Psoas muscle (tissue), 8 donors: ENCODE measurements around the gene SH2D3C. TPM values are rescaled to one million over a fixed set of nuclear protein-coding genes. Genes with fewer than 3 reads are reported as not detected.

Experiments used
- ATAC-seq, 4 donors: fragments of 200-7000 bp; cut with Tn5 transposase; one replicate each; pipeline ENCODE4 v1.9.1; 2020; ENCODE audit warnings: moderate library complexity in 3 of 4, mild to moderate bottlenecking in 2 of 4
- DNase-seq, 2 donors: peaks; one replicate each; pipeline ENCODE4 v3.0.0-alpha.2; 2020
- H3K27ac ChIP-seq: fragments of 200-600 bp; one replicate; pipeline ENCODE4 v1.8.0; 2022
- H3K27me3 ChIP-seq, 3 donors: fragments of 200-600 bp in 1 of 3; one replicate each; pipeline versions ENCODE4 v1.6.1 to v1.8.0; 2013 to 2022; ENCODE audit warnings: low read length in 2 of 3, mild to moderate bottlenecking in 2 of 3, moderate library complexity in 1 of 3; ENCODE audit not compliant: insufficient read depth in 3 of 3
- H3K36me3 ChIP-seq, 2 donors: fragments of 200-600 bp in 1 of 2; one replicate each; pipeline versions ENCODE4 v1.6.1 to v1.8.0; 2013 to 2022; ENCODE audit warnings: low read depth in 1 of 2, mild to moderate bottlenecking in 1 of 2, moderate library complexity in 1 of 2; ENCODE audit not compliant: insufficient read depth in 1 of 2
- H3K4me1 ChIP-seq: fragments of 200-600 bp; one replicate; pipeline ENCODE4 v1.8.0; 2022
- H3K4me3 ChIP-seq: fragments of 200-600 bp; one replicate; pipeline ENCODE4 v1.8.0; 2022; ENCODE audit warnings: mild to moderate bottlenecking
- H3K9me3 ChIP-seq: fragments of 200-600 bp; one replicate; pipeline ENCODE4 v1.8.0; 2022
- CTCF ChIP-seq: fragments of 200-600 bp; IDR thresholded peaks from one replicate; pipeline ENCODE4 v1.8.0; 2022; ENCODE audit warnings: antibody characterized with exemption
- WGBS, 3 donors: extraction: QIAGEN DNeasy Blood & Tissue Kit; methylation state at CpG; one replicate each; pipeline versions ENCODE4 v1.1.6 to v1.1.7; 2013; 5-methylcytosine and 5-hydroxymethylcytosine counted together
- intact Hi-C, 2 donors: fragments of 100-400 bp; cut with DNase I; formaldehyde crosslinking; loops; one replicate each; pipeline versions ENCODE4 v1.11.0 to v1.14.2; 2022
- polyA plus RNA-seq, 3 donors: library from polyadenylated mRNA; stranded (reverse); fragments of 200-250 nt; gene quantifications; one replicate each; pipeline ENCODE4 v1.2.3, GENCODE V29; 2013
- total RNA-seq, 4 donors: library from RNA; stranded (reverse); fragmentation: NEBNext Ultra II Directional in 2 of 4; extraction: Animal tissue kit (Norgen Biotek cat#: 25700) in 2 of 4; gene quantifications; one replicate each; pipeline versions ENCODE4 v1.2.1 to v1.2.4, GENCODE V29; 2021 to 2023
- donor health status: healthy with polysubstance abuse.
- donor health status: DM: no; HTN: no; CAD: no; lungs with moderate emphysema.
- donor health status: Bipolar disorder and iron deficiency.
- donor health status: healthy.
- donor health status: DM: yes; HTN: yes; CAD: no.
- donor health status: DM: no; HTN: no; CAD: no.
- donor health status: DM: no; HTN: no; CAD: no.
- donor health status: DM: yes; HTN: yes; CAD: no.

SH2D3C gene
- total and polyA plus RNA-seq, 7 donors = 5.3 to 12.0 (median 10.0) TPM

- WGBS, 3 donors = 53 to 70% (median 61%) methylated on average over 14 of the region's 14 CpGs
- H3K27ac ChIP-seq = no peak overlapping the region
- H3K9me3 ChIP-seq = no peaks in the 10 kb centered on the region
- H3K27me3 ChIP-seq = no peaks in the 10 kb centered on the region
- DNase-seq (no peak), ATAC-seq (peak in 3 of 4 donors; percentile 21 to 33 (median 29))
- no peak overlapping the region for H3K4me3 ChIP-seq
- TF ChIP-seq CTCF = no peak
- H3K36me3 ChIP-seq = peaks cover 2 to 40% of the 10 kb centered on the region in 2 donors
- intact Hi-C loops = no loop called here
- H3K4me1 ChIP-seq = peaks cover 20% of the 10 kb centered on the region
These were observed 15.7 kb upstream of the SH2D3C start for GRCh38 chr9:127794001-127794791.

- H3K36me3 ChIP-seq = peaks cover 6 to 50% of the 10 kb centered on the region in 2 donors
- ATAC-seq = no peak
- WGBS, 3 donors = 51 to 68% (median 57%) methylated on average over 8 of the region's 8 CpGs
These were observed 14.7 kb upstream of the SH2D3C start for GRCh38 chr9:127793093-127793708.

GRCh38 chr9:127792417-127793031, 14.1 kb upstream of the SH2D3C start:
- Histone ChIP-seq H3K27me3 (no peaks in the 10 kb centered on the region), H3K27ac (no peak overlapping the region), H3K36me3 (peaks cover 7 to 57% of the 10 kb centered on the region in 2 donors), H3K4me1 (peaks cover 21% of the 10 kb centered on the region), H3K9me3 (no peaks in the 10 kb centered on the region), H3K4me3 (no peak overlapping the region)
- DNase-seq (no peak), ATAC-seq (no peak)
- no peak for TF ChIP-seq CTCF
- WGBS, 3 donors = 74 to 85% (median 75%) methylated on average over 7 of the region's 7 CpGs
- intact Hi-C loops = no loop called here

More at GRCh38 chr9:127793093-127793708, 14.7 kb upstream of the SH2D3C start:
- Histone ChIP-seq H3K4me3 (no peak overlapping the region), H3K9me3 (no peaks in the 10 kb centered on the region), H3K4me1 (peaks cover 20% of the 10 kb centered on the region), H3K27ac (peak overlapping the region; percentile 15), H3K27me3 (no peaks in the 10 kb centered on the region)
- intact Hi-C loops = no loop called here
- TF ChIP-seq CTCF = no peak
- DNase-seq = no peak

GRCh38 chr9:127791085-127791484, 12.6 kb upstream of the SH2D3C start:
- H3K27ac ChIP-seq = no peak overlapping the region
- no peak for TF ChIP-seq CTCF
- intact Hi-C loops = no loop called here
- H3K9me3 ChIP-seq = no peaks in the 10 kb centered on the region
- H3K27me3 ChIP-seq = no peaks in the 10 kb centered on the region
- H3K4me1 ChIP-seq = peaks cover 26% of the 10 kb centered on the region
- no peak for DNase-seq
- ATAC-seq = no peak
- peaks cover 7 to 67% of the 10 kb centered on the region in 2 donors for H3K36me3 ChIP-seq
- no peak overlapping the region for H3K4me3 ChIP-seq
- 83 to 87% (median 84%) methylated on average over 4 of the region's 4 CpGs for WGBS, 3 donors
